ENCODE data around the gene CACNA1C.

Gene CACNA1C

DNA sequence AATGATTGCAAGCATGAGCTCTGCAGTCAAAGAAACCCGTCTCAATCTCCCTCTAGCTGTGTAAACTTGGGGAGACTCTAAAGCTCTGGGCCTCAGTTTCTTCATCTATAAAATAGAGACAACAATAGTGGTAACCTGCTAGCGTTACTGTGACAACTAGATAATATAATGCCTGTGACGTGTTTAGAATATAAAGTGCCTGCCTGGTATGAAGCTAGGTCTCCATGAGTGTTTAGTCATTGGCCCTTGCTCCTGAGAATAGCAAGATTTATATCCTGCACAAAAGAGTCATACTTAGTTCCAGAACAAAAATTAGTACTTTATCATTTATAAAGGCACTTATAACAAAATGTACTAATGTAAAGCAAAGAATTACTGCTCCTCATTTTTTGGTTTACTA lies 39.7 kb upstream of the CACNA1C start:
- H3K27ac ChIP-seq: no peak overlapping the region
- TF ChIP-seq, protein P1, sequence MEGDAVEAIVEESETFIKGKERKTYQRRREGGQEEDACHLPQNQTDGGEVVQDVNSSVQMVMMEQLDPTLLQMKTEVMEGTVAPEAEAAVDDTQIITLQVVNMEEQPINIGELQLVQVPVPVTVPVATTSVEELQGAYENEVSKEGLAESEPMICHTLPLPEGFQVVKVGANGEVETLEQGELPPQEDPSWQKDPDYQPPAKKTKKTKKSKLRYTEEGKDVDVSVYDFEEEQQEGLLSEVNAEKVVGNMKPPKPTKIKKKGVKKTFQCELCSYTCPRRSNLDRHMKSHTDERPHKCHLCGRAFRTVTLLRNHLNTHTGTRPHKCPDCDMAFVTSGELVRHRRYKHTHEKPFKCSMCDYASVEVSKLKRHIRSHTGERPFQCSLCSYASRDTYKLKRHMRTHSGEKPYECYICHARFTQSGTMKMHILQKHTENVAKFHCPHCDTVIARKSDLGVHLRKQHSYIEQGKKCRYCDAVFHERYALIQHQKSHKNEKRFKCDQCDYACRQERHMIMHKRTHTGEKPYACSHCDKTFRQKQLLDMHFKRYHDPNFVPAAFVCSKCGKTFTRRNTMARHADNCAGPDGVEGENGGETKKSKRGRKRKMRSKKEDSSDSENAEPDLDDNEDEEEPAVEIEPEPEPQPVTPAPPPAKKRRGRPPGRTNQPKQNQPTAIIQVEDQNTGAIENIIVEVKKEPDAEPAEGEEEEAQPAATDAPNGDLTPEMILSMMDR (conservative IDR thresholded peaks at IDR 0.05): no peak
- no peak for TF ChIP-seq ZFX (IDR thresholded peaks at IDR 0.05)

DNA sequence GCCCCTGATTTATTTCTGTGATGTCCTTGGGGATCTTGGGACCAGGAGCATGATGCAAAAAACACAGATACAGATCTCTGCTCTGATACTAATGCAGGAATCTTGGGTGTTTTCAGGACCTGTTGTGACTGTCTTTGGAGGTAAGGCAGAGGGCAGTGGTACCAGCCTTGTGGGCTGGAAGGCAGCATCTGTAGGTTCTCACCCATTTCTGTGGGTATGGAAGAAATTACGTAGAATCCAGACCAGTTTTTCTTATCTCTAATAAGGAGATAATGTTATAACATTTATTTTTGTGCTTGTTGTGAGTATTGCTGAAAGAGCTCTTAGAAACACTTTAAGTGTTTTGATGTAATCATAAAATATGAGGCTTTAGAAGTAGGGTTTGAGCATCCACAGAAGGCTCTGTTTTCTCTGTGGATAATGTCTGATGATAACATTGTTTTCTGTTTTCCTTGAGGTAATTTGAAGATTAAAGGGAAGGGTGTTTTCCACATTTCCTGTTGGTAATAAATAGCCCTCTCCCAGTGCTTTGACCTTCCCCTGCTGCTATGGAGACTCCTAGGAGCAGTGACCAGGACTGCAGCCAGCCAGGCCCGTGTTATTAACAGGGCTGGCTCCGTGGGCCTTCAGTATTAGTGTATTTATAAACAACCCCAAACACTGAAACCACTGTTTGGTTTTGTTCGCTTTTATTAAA lies 39.1 kb upstream of the CACNA1C start:
- TF ChIP-seq, protein P1 (conservative IDR thresholded peaks at IDR 0.05): no peak
- no peak for TF ChIP-seq ZFX (IDR thresholded peaks at IDR 0.05)
- no peak overlapping the region for H3K27ac ChIP-seq

DNA sequence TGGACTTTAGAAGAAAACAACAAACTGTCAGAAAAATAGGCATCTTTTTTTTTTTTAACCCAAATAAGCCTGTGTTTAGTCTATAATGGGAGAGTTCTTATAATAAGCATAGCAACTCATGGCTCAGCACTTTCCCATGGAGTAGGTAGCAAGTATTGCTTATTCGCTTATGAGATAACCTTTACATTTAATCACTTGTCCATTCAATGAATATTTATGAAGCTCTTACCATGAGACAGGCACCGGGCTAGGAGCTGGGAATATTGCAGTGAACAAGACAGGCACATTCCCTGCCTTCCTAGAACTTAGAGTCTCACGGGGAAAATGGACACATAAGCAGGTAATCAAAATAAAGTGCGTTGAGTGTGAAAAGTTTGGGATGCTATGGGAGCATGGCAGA lies 38.6 kb upstream of the CACNA1C start:
- no peak overlapping the region for H3K27ac ChIP-seq
- TF ChIP-seq, protein P1 (conservative IDR thresholded peaks at IDR 0.05): no peak
- no peak for TF ChIP-seq ZFX (IDR thresholded peaks at IDR 0.05)

DNA sequence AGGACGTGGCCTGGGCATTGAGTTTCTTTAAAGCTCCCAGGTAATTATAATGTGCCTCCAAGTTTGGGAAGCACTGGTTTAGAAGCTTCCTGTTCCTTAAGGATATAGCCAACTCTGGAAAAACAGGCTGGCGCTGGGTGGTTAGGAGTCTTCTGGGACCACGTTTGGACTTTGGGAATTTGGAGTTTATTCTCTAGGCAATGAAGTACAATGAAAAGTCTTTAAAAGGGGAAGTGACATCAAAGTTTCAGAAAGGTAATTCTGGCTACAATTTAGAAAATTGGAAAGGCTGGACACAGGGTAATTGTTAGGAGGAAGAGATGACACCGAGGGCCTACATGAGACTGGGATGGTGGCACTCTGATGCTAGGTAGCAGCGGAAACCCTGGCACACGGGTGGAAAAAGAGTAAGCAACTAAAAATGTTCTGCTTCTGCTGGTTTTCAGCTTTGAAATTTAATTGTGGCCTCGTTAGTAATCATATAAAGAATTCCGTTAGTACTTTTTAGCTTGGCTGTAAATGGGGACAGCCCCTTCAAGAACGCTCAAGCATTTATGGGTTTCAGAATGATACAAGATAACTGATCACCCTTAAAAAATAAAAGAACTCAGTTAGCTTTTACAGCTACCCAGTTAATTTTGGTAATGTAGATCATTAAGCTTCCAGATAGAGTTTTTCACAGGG lies 35.8 kb upstream of the CACNA1C start:
- no peak overlapping the region for H3K27ac ChIP-seq
- TF ChIP-seq, protein P1 (conservative IDR thresholded peaks at IDR 0.05): no peak
- TF ChIP-seq ZFX (IDR thresholded peaks at IDR 0.05): no peak

DNA sequence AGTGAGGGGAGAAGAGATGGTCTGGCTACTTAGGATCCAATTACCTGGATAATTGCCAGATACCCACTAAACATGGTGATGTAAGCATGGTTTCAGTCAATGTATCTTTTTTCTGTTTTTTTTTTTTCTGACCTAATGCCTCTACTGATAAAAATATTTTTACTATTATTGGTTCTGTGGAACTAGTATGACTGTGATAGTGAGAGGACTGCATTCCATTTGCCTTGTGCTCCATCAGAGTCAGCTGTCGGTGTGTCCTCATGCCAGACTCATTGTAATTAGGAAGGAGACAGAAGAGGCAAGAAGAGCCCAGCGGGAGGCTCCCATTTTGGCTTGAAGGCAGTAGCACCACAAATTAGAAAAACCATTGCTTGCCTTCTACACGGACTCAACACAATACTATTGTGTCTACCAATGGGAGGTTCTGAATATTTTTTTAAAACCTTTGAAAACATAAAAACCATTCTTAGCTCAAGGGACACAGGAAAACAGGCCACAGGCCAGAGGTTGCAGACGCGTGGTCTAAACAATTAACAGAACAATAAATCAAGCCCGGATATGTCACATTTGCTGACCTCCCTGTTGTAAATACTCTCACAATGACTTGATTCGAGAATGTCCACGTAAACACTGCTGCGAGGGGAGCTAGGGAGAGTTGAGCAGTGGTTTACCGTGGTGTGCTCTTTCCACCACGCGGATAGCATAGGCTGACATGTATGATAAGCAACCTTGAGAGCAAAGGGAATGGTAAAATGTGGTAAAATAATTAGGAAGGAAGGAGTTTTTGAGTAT lies 35.0 kb upstream of the CACNA1C start:
- TF ChIP-seq, protein P1 (conservative IDR thresholded peaks at IDR 0.05): no peak
- TF ChIP-seq ZFX (IDR thresholded peaks at IDR 0.05): no peak
- H3K27ac ChIP-seq: no peak overlapping the region

DNA sequence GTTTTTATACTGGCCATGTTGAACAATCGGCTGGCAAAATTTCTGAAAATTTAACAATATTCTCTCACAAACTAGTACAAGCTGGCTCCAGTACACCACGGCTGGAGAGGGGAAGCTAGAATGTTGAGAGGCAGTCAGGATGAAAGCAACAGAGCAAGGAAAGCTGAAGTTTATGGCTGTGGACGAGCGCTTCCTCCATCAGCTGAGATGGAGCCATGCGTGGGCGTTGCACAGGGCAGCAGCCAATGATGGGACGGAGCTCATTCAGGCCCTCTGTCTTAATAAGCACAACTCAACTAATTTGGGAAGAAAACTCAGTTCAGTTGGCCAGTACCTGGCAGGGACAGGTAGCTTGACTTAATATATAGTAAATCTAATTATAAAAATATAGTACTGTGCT lies 34.4 kb upstream of the CACNA1C start:
- TF ChIP-seq, protein P1 (conservative IDR thresholded peaks at IDR 0.05): no peak
- no peak for TF ChIP-seq ZFX (IDR thresholded peaks at IDR 0.05)
- no peak overlapping the region for H3K27ac ChIP-seq

DNA sequence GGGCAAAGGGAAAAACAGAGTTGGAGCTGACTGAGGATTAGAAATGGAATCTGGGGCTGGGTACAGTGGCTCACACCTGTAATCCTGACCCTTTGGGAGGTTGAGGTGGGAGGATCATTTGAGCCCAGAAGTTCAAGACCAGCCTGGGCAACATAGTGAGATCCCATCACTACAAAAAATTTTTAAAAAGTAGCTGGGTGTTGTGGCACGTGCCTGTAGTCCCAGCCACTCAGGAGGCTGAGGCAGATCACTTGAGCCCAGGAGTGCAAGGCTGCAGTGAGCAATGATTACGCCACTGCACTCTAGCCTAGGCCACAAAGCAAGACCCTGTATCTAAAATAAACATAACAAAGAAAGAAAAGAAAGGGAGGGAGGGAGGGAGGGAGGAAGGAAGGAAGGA lies 33.7 kb upstream of the CACNA1C start:
- no peak overlapping the region for H3K27ac ChIP-seq

More for the DNA sequence above, 33.7 kb upstream of the CACNA1C start:
- TF ChIP-seq, protein P1 (conservative IDR thresholded peaks at IDR 0.05): no peak
- TF ChIP-seq ZFX (IDR thresholded peaks at IDR 0.05): no peak

All from C4-2B (cell line).